ENCODE data around the gene ARHGEF17. TPM values are rescaled to one million over a fixed set of nuclear protein-coding genes. Genes with fewer than 3 reads are reported as not detected.

ARHGEF17 gene
- total RNA-seq, 4 donors from 2014 or later: 10.2 to 18.8 (median 14.7) TPM

GRCh38 chr11:73312036-73312435 is 4.0 kb downstream of the ARHGEF17 start:
- H3K4me3 ChIP-seq (ENCODE audit: low read depth, poor library complexity, severe bottlenecking): no peak overlapping the region
- DNase-seq (ENCODE audit: low spot score in 2 of 2): no peak
- TF ChIP-seq POLR2A (IDR thresholded peaks at IDR 0.05) (no peak), CTCF (IDR thresholded peaks at IDR 0.05) (no peak)
- 69 to 72% methylated on average over 2 of the region's 2 CpGs for WGBS, 2 donors
- intact Hi-C loops (cut with DNase I; ENCODE audit: low total_unique reads): no loop called here

GRCh38 chr11:73312851-73313327 is 4.8 kb downstream of the ARHGEF17 start:
- intact Hi-C loops (cut with DNase I; ENCODE audit: low total_unique reads): no loop called here
- 68 to 75% methylated on average over 6 of the region's 6 CpGs for WGBS, 2 donors
- no peak overlapping the region for H3K4me3 ChIP-seq (ENCODE audit: low read depth, poor library complexity, severe bottlenecking)
- TF ChIP-seq CTCF (IDR thresholded peaks at IDR 0.05): no peak
- TF ChIP-seq POLR2A (IDR thresholded peaks at IDR 0.05): no peak
- DNase-seq (ENCODE audit: low spot score in 2 of 2): no peak

- intact Hi-C loops (cut with DNase I; ENCODE audit: low total_unique reads): no loop called here
- no peak for TF ChIP-seq POLR2A (IDR thresholded peaks at IDR 0.05)
- TF ChIP-seq CTCF (IDR thresholded peaks at IDR 0.05): no peak
- no peak for DNase-seq (ENCODE audit: low spot score in 2 of 2)
- H3K4me3 ChIP-seq (ENCODE audit: low read depth, poor library complexity, severe bottlenecking): no peak overlapping the region
- 47 to 53% methylated on average over 1 of the region's 1 CpG for WGBS, 2 donors
Observed at GRCh38 chr11:73313652-73314051, 5.6 kb downstream of the ARHGEF17 start.

- no peak for TF ChIP-seq POLR2A (IDR thresholded peaks at IDR 0.05)
- no peak for TF ChIP-seq CTCF (IDR thresholded peaks at IDR 0.05)
- intact Hi-C loops (cut with DNase I; ENCODE audit: low total_unique reads): no loop called here
- 62 to 75% methylated on average over 9 to 11 of the region's 11 CpGs for WGBS, 2 donors
- DNase-seq (ENCODE audit: low spot score in 2 of 2): no peak
- H3K4me3 ChIP-seq (ENCODE audit: low read depth, poor library complexity, severe bottlenecking): no peak overlapping the region
Observed at GRCh38 chr11:73314117-73314961, 6.3 kb downstream of the ARHGEF17 start.

- intact Hi-C loops (cut with DNase I; ENCODE audit: low total_unique reads): no loop called here
- no peak for DNase-seq (ENCODE audit: low spot score in 2 of 2)
- 58 to 69% methylated on average over 9 of the region's 9 CpGs for WGBS, 2 donors
- H3K4me3 ChIP-seq (ENCODE audit: low read depth, poor library complexity, severe bottlenecking): no peak overlapping the region
- TF ChIP-seq POLR2A (IDR thresholded peaks at IDR 0.05): no peak
- no peak for TF ChIP-seq CTCF (IDR thresholded peaks at IDR 0.05)
Observed at GRCh38 chr11:73315293-73316020, 7.4 kb downstream of the ARHGEF17 start.

Measured in lower leg skin (tissue), 4 donors.